K562 (cell line): ENCODE measurements around the gene CWF19L1. TPM values are rescaled to one million over a fixed set of nuclear protein-coding genes. Genes with fewer than 3 reads are reported as not detected.

Experiments used
- ATAC-seq: fragments of 200-7000 bp; cut with Tn5 transposase; 3 replicates; pipeline ENCODE4 v1.9.1; 2020; ENCODE audit warnings: moderate library complexity
- BruUV-seq: library from RNA; stranded (reverse); fragments of 400-500 nt; replicated peaks from 2 replicates; lab custom pipeline; 2021; lab: Mats Ljungman, UMichigan
- CTCF ChIA-PET: fragments of 300-600 bp; formaldehyde crosslinking; extraction: SDS; loops from one replicate; lab custom pipeline; 2021; ENCODE audit warnings: low intra/inter-chr PET ratio; lab: Yijun Ruan, JAX
- POLR2A ChIA-PET: fragments of 300-600, 350-650 bp; sonication (Branson Sonifier 250); formaldehyde crosslinking; extraction: SDS; loops from one replicate; lab custom pipeline; 2021; ENCODE audit warnings: antibody characterized with exemption, inconsistent platforms; lab: Yijun Ruan, JAX
- DNase-seq, 4 experiments: peaks; one replicate each; pipeline versions ENCODE4 v3.0.0 to v3.0.0-alpha.2; 2011 to 2018; ENCODE audit warnings: low spot score in 3 of 4, mixed read lengths in 3 of 4; ENCODE audit errors: extremely low read depth in 1 of 4
- FAIRE-seq: peaks from 2 replicates; lab custom pipeline; 2011; peaks lifted over from hg19 to GRCh38; lab: Jason Lieb, UNC
- H2AFZ ChIP-seq: 2 replicates; pipeline ENCODE4 v1.6.0; 2011; ENCODE audit warnings: low read depth, low read length, control low read depth, inconsistent platforms
- H3K27ac ChIP-seq: fragments of 200-600 bp; 3 replicates; pipeline ENCODE4 v1.8.0; 2011; ENCODE audit warnings: low read depth, mild to moderate bottlenecking, control low read depth, inconsistent platforms, low read length, moderate library complexity, mixed read lengths; ENCODE audit errors: extremely low read depth
- H3K27me3 ChIP-seq, 2 experiments: fragments of 300-600 bp in 1 of 2; 2 replicates in 1 of 2; 3 replicates in 1 of 2; pipeline versions ENCODE4 v1.6.0 to v1.8.0; 2011; ENCODE audit warnings: inconsistent platforms in 2 of 2, low read length in 2 of 2, mild to moderate bottlenecking in 1 of 2, mixed read lengths in 1 of 2, moderate library complexity in 1 of 2; ENCODE audit not compliant: control insufficient read depth in 2 of 2, insufficient read depth in 2 of 2
- H3K36me3 ChIP-seq: fragments of 300-600 bp; 3 replicates; pipeline ENCODE4 v1.8.0; 2011; ENCODE audit warnings: mild to moderate bottlenecking, low read length, inconsistent platforms; ENCODE audit not compliant: control insufficient read depth, insufficient read depth
- H3K4me1 ChIP-seq, 2 experiments: fragments of 200-600 bp in 1 of 2; replicated peaks in 1 of 2; 2 replicates in 1 of 2; 3 replicates in 1 of 2; pipeline versions ENCODE4 v1.5.1 to v1.8.0; 2011; ENCODE audit warnings: inconsistent platforms in 2 of 2, low read length in 2 of 2, mild to moderate bottlenecking in 1 of 2, mixed read lengths in 1 of 2, moderate library complexity in 1 of 2; ENCODE audit not compliant: control insufficient read depth in 2 of 2, insufficient read depth in 2 of 2
- H3K4me2 ChIP-seq: 2 replicates; pipeline ENCODE4 v1.6.1; 2011; ENCODE audit warnings: low read length, control low read depth, inconsistent platforms, mixed read lengths; ENCODE audit not compliant: insufficient read depth
- H3K4me3 ChIP-seq: fragments of 200-600 bp; sonication (generic), shearing (Covaris generic); 2 replicates; pipeline ENCODE4 v1.5.1; 2016; ENCODE audit warnings: control low read depth, inconsistent platforms
- H3K79me2 ChIP-seq: fragments of 200-600 bp; 3 replicates; pipeline ENCODE4 v1.8.0; 2011; ENCODE audit warnings: low read length, inconsistent platforms; ENCODE audit not compliant: control insufficient read depth, insufficient read depth
- H3K9ac ChIP-seq, 2 experiments: 2 replicates each; pipeline versions ENCODE4 v1.6.0 to v1.6.1; 2011; ENCODE audit warnings: low read depth in 2 of 2, low read length in 2 of 2, control low read depth in 1 of 2, inconsistent platforms in 1 of 2, mild to moderate bottlenecking in 1 of 2, mixed read lengths in 1 of 2; ENCODE audit not compliant: insufficient read depth in 1 of 2
- H3K9me1 ChIP-seq: one replicate; pipeline ENCODE4 v1.6.0; 2011; ENCODE audit warnings: inconsistent platforms, mild to moderate bottlenecking, low read length, moderate library complexity; ENCODE audit not compliant: control insufficient read depth, insufficient read depth
- H3K9me3 ChIP-seq: replicated peaks from 2 replicates; pipeline ENCODE4 v1.5.1; 2011; ENCODE audit warnings: low read depth, low read length, inconsistent platforms; ENCODE audit not compliant: control insufficient read depth, insufficient read depth
- H4K20me1 ChIP-seq: replicated peaks from 2 replicates; pipeline ENCODE4 v1.6.1; 2011; ENCODE audit warnings: low read length, inconsistent platforms, mixed read lengths; ENCODE audit not compliant: control insufficient read depth, insufficient read depth
- E2F8 ChIP-seq: fragments of 450-650 bp; IDR thresholded peaks from 2 replicates; pipeline ENCODE4 v1.7.1; 2018; ENCODE audit warnings: mild to moderate bottlenecking, low read depth; ENCODE audit not compliant: partially characterized antibody
- ELK3 ChIP-seq: fragments of 450-650 bp; formaldehyde crosslinking; IDR thresholded peaks from 2 replicates; pipeline ENCODE4 v1.4.0; 2020; ENCODE audit warnings: mild to moderate bottlenecking
- HMBOX1 ChIP-seq: sonication (generic); IDR thresholded peaks from 2 replicates; pipeline ENCODE4 v1.6.1; 2016
- HMGN3 ChIP-seq: IDR thresholded peaks from 2 replicates; pipeline ENCODE4 v1.6.1; 2011; ENCODE audit warnings: borderline replicate concordance, low read depth, mild to moderate bottlenecking, mixed read lengths, low read length; ENCODE audit not compliant: insufficient read length; ENCODE audit errors: extremely low read depth
- NCOA6 ChIP-seq: fragments of 450-650 bp; IDR thresholded peaks from 2 replicates; pipeline ENCODE4 v1.6.1; 2017; ENCODE audit warnings: mild to moderate bottlenecking
- NR3C1 ChIP-seq: sonication (generic); formaldehyde crosslinking; IDR thresholded peaks from 2 replicates; pipeline ENCODE4 v1.8.1; 2022; ENCODE audit warnings: missing genetic modification reagents
- RBBP5 ChIP-seq: fragments of 200-600 bp; sonication (generic); IDR thresholded peaks from 2 replicates; pipeline ENCODE4 v1.6.1; 2012; ENCODE audit warnings: borderline replicate concordance, mild to moderate bottlenecking, low read length, control low read depth, inconsistent platforms; ENCODE audit not compliant: insufficient read depth, poor library complexity, severe bottlenecking
- SNAPC5 ChIP-seq: fragments of 250-450 bp; sonication (Bioruptor Pico); IDR thresholded peaks from 2 replicates; pipeline ENCODE4 v1.8.0; 2021; ENCODE audit warnings: moderate library complexity, mild to moderate bottlenecking, inconsistent platforms
- THRA ChIP-seq: fragments of 450-650 bp; IDR thresholded peaks from 2 replicates; pipeline ENCODE4 v1.6.1; 2017; ENCODE audit warnings: mild to moderate bottlenecking, moderate library complexity
- YBX1 ChIP-seq: fragments of 450-650 bp; IDR thresholded peaks from 2 replicates; pipeline ENCODE4 v1.7.1; 2016; ENCODE audit warnings: mild to moderate bottlenecking
- ZBTB26 ChIP-seq: fragments of 450-650 bp; formaldehyde crosslinking; IDR thresholded peaks from 2 replicates; pipeline ENCODE4 v1.4.0; 2022; ENCODE audit warnings: missing genetic modification characterization
- ZNF740 ChIP-seq, 3 experiments: fragments of 200-800 bp in 1 of 3; sonication (Bioruptor generic) in 1 of 3; sonication (generic) in 1 of 3; formaldehyde crosslinking in 1 of 3; IDR thresholded peaks; 2 replicates each; pipeline versions ENCODE4 v1.6.1 to v1.8.0; 2016 to 2022; ENCODE audit warnings: mild to moderate bottlenecking in 2 of 3, missing compliant biosample characterization in 2 of 3, missing genetic modification characterization in 2 of 3, missing genetic modification reagents in 1 of 3
- ZNF780A ChIP-seq: fragments of 250-450 bp; sonication (Bioruptor Pico); IDR thresholded peaks from 2 replicates; pipeline ENCODE4 v1.5.0; 2021; ENCODE audit warnings: mild to moderate bottlenecking
- WGBS: fragments of 100-300 bp; shearing (Covaris generic); methylation state at CpG from one replicate; pipeline ENCODE4 v1.1.6; 2016; ENCODE audit warnings: low coverage, mixed read lengths; ENCODE audit not compliant: insufficient coverage; ENCODE audit errors: missing lambda C conversion rate; 5-methylcytosine and 5-hydroxymethylcytosine counted together
- in situ Hi-C: fragments of 300-500 bp; cut with MboI; formaldehyde crosslinking; loops from 4 replicates; pipeline ENCODE4 v1.15.0; 2018; ENCODE audit warnings: inconsistent platforms, mixed read lengths
- intact Hi-C: fragments of 100-400 bp; cut with micrococcal nuclease; formaldehyde crosslinking; loops from 2 replicates; pipeline ENCODE4 v1.14.2; 2022
- polyA plus RNA-seq, 8 experiments: library from polyadenylated mRNA; depleted of rRNA in 4 of 8; stranded (reverse) in 5 of 8; unstranded in 3 of 8; fragments of >200 nt; fragmentation: Nextera tagmentation in 2 of 8; fragmentation: Illumina TruSeq in 1 of 8; extraction: Ambion mirVana in 2 of 8; extraction: Trizol in 1 of 8; gene quantifications; 2 replicates each; pipeline versions ENCODE4 v1.2.1 to v1.2.3, GENCODE V29; 2011 to 2014; ENCODE audit warnings: inconsistent platforms in 1 of 8, missing spikeins in 1 of 8
- total RNA-seq, 7 experiments: library from RNA; depleted of rRNA in 6 of 7; stranded (reverse); fragments of >200 nt in 6 of 7; fragmentation: Illumina TruSeq in 2 of 7; extraction: Trizol in 2 of 7; gene quantifications; 2 replicates each; pipeline versions ENCODE4 v1.2.1 to v1.2.3, GENCODE V29; 2011 to 2021; ENCODE audit warnings: low replicate concordance in 1 of 7

CWF19L1 gene
- total and polyA plus RNA-seq, 9 of the 15 experiments (the other 6 are each of a cell fraction or from before 2014, with no cell fraction given), result 19.5 to 49.9 (median 30.9) TPM

- ChIA-PET POLR2A (no interaction called here), CTCF (no interaction called here)
- intact Hi-C loops (no loop called here), in situ Hi-C loops (no loop called here)
- BruUV-seq, result no TSS peak
- Histone ChIP-seq H3K4me1 (no peaks in the 10 kb centered on the region), H4K20me1 (no peaks in the 10 kb centered on the region), H3K4me2 (no peak overlapping the region), H2AFZ (no peak overlapping the region), H3K79me2 (no peaks in the 10 kb centered on the region), H3K9me1 (no peaks in the 10 kb centered on the region), H3K36me3 (peaks cover 79% of the 10 kb centered on the region; the same call in 2 of the 3 replicates), H3K27ac (no peak overlapping the region), H3K9me3 (no peaks in the 10 kb centered on the region), H3K4me3 (no peak overlapping the region), H3K9ac (no peak overlapping the region), H3K27me3 (no peaks in the 10 kb centered on the region)
- FAIRE-seq (no peak), ATAC-seq (no peak), DNase-seq (no peak)
- 92% methylated on average over 2 of the region's 2 CpGs for WGBS
- TF ChIP-seq SNAPC5 (CRISPR knock-in tag) (no peak), E2F8 (no peak), THRA (no peak), ZNF740 (CRISPR knock-in tag; IDR thresholded peaks at IDR 0.05) (no peak), ZNF740 (tag; IDR thresholded peaks at IDR 0.05) (no peak), HMGN3 (no peak), ZNF780A (CRISPR knock-in tag) (no peak), ELK3 (CRISPR knock-in tag) (no peak), NR3C1 (CRISPR knock-in tag) (no peak), RBBP5 (no peak), ZBTB26 (CRISPR knock-in tag) (no peak), HMBOX1 (no peak), NCOA6 (no peak), YBX1 (no peak)
Measured at GRCh38 chr10:100216006-100216405, 51.4 kb downstream of the CWF19L1 start.
